Measurements from ENCODE around the gene CEP104.

CEP104 gene

DNA sequence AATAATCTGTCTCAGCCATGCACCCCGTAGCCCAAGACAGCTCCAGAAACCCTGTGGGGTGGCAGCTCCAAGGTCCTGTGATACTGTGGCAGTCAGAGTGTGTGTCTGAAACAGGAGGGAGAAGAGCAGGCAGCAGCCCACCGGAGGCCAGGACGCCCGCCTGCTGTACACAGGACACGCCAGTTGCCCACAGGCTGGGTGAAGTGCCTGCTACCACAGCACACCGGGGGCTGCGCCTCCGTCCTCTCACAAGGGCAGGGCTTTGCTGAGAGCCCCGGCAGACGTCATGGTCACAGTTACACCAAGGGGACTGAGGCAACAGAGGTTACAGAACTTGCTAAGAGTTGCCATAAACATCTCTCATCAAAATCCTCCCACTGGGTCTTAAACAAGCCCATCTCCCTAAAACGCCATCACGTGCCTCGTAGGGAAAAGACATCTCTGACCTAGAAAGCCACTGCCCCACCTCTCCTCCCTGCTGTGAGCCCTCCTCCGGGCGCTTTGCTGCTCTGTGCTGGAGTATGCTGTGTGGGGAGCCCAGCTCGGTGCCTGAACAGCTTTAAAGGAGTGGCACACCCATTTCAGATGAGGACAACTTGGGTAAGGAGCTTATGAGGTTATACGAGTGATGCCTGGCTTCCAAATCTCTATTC is 37.7 kb upstream of the CEP104 start:
- no peak for DNase-seq

DNA sequence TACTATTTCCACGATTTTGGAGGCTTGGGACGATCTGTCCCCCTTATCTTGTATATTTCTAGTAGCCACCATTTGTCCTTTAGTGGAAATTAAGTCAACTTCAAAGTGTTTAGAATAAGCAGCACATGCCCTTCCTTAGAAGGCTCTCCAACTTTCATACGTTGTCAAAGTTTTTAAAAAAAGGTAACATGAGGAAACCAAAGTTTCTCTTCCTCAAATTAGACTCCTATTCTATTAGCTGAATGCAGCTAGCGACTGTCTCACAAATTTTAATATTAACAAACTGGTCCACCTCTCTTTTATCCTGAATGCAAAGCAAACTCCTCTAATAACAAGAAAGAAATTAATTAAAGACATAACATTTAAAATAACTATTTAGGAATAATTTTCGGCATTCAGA is 36.2 kb upstream of the CEP104 start:
- no peak for DNase-seq

DNA sequence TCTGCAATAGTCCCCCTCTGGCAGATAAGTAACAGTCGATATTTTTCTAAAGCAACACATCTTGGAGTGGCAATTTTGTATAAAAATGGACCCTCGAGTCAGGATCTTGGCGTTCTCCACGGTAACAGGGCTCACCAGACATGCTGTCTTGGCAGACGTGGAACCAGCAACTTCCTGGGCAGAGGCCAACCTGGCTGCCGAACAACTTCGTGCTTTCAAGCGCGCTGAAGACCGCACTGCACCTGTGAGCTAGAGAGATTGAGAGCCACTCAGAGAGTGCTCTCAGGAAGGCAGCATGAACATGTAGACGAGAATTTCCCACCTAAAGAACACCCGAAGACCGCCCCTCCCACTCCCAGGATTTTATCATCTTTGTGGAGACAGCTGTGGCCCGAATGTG is 35.7 kb upstream of the CEP104 start:
- peak in 4 of 56 donors; percentile 11 to 21 (median 19) for DNase-seq

DNA sequence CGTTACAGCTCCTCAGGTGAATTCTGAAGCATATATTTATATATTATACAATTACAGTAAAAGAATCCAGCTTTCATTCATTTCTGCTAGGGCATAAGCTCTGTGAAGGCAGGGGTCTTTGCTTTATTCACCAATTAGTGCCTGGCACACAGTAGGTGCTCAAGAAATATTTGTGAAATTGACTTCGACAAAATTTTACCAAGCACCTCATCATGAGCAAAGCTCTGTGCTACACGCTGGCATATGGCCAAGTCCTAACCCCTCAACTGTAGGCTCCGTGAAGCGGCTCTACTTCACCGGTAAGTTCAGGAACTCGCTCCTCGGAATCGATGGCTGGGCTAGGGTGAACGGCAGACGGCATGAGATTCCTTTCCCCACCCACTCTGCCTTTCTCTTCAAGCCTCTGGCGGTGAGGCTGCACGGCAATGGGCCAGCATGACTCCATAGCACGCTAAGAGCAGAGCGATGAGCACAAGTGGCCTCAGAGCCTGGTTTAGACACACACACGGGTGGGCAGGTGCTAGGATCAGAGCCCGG is 34.4 kb upstream of the CEP104 start:
- DNase-seq: no peak

DNA sequence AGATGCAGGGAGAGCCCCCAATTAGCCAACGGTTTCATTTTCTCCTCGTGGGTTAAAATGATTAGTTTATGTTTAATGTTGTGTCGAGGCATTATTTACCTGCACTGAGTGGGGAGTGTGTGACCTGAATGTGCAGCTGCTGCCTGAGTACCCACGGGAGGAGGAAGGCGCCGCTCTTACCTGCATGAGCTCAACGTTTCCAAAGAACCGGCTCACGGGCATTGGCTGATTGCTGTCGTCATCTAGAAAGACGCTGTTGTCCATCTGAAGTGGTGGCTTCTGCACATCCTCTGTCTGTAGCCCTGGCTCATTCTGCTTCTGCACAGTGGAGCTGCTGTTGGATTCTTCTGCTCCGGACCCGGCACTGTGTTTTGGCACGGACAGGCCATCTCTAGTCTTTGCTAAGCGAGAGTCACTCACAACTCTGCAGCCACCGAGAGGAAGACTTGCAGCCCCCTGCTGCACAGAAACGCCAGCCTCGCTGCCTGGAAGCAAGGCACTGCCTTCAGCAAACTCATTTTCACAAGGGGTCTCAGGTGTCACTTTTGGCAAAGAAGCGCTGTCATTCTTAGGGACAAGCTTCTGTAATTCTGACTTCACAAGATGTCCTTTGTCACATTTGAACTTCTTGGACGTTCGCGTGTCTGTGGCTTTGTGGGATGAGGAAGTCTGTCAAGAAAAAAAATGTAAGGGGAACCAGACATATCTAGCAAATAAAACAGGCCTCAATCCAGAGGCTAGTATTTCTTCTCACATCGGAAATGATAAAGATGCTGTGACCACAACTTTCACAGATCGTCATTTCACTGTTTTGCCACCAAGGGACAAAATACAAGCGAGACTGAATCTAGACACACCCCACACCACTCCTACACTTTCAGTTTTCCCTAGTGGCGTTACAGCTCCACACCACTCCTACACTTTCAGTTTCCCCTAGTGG is 33.6 kb upstream of the CEP104 start:
- peak in 1 of 56 donors; percentile 8 for DNase-seq

DNA sequence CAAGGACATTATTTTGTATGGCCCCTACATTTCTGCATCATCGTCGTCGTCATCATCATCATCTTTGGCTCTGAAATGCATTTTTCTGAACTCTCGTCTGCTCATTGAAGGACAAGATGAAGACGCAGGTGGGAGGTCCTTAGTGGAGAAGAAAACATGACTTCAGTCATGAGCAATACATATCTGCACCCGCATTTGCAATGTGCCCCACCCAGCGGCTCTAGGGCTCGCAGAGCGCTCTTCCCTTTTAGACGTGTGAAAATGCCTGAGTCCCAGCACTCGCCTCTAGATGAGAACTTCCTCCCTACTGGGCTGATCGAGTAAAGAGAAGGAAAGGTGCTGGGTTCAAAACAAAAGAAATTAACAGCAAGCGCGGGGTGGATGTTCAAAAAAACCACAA is 32.9 kb upstream of the CEP104 start:
- DNase-seq: no peak

DNA sequence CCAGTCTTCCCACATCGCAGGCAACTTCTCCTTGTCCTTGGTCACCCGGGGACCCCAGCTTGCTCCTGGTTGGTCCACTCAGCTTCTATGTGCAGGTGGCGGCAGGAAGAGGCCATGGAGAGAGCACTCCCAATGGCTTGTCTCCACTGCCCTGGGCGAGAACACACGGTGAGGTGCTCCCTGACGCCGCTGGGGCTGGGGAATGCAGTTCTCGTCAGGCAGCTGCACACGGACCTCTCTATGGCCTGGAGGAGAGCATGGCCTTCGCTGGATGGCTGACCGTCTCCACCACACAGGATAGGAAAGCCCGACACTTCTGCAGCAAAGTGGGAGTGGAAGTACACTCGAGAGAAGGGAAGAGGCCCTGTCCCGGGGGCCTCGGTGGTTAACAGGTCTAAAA is 31.3 kb upstream of the CEP104 start:
- no peak for DNase-seq

DNA sequence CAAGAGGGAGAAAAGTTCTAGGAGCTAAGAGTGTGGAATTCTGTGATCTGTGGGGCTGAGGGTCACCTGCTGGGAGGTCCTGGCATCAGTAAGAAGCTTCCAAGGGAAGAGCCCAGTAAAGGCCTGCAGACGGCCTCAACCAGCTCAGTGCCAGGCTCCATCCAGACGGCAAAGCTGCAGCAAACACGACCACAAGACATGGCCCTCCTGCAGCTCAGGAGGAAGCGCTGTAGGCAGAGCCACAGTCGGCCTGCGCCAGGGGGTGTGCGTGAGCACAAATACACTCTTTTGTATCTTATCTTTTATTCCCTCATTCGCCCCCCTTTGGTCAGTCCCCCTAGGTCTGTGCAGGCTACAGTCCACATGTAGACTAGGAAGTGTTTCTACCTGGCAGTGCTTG is 29.7 kb upstream of the CEP104 start:
- no peak for DNase-seq

DNA sequence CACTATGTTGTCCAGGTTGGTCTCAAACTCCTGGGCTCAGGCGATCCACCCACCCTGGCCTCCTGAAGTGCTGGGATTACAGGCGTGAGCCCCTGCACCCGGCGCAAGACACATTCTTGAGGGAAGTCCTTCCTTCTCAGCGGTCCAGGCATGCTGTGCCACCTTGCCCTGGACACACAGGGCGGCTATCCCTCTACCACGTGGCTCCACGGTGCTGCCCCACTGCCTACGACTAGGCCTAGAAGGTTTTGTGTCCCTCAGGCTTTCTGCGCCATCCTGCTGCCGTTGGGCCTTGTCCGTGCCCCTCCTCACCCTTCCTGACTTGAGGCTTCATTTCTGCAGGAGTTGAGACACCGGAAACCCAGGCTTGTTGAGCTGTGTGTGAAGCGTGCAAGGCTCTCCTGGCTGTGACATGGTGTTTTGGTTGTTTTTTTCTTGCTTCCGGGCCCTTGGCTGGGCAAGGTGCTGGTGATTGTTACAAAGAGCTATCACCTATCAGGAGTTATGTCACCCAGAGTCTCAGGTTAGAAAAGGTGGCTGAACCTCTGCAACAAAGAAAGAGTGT is 29.2 kb upstream of the CEP104 start:
- no peak for DNase-seq

DNA sequence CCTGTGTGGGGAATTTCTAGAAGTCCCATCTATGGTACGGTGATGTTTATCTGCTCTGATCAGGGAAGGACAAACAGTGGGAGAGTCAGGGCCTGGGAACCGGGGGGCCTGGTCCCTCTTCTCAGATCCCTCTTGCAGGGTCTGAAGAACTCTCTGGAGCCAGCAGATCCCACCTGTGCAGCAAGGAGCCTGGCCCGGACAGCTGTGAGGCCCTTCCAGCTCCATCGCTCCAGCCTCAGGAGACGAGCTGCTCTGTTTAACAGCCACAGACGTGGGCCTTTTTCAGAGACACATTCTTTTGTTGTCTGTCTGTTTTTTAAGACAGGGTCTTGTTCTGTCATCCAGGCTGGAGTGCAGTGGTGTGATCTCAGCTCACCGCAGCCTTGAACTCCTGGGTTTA is 28.6 kb upstream of the CEP104 start:
- no peak for DNase-seq

DNA sequence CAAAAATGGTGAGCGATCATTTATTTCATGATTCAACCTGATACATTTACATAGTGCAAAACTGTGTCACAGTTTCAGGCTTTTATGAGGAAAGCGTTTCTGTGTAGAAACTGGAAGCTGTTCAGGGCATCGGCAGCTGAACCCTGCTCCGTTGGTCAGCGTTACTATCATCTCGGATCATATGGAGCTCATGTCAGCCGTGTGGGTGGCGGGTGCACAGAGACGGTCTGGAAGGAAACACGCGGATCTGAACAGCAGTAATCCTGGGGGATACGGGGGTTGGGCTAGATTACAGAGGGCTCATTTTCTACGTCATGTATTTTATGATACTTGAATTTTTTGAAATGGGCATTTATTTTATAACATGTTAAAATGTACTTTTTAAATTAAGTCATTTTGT is 28.0 kb upstream of the CEP104 start:
- DNase-seq: peak in 1 of 56 donors; percentile 7

DNA sequence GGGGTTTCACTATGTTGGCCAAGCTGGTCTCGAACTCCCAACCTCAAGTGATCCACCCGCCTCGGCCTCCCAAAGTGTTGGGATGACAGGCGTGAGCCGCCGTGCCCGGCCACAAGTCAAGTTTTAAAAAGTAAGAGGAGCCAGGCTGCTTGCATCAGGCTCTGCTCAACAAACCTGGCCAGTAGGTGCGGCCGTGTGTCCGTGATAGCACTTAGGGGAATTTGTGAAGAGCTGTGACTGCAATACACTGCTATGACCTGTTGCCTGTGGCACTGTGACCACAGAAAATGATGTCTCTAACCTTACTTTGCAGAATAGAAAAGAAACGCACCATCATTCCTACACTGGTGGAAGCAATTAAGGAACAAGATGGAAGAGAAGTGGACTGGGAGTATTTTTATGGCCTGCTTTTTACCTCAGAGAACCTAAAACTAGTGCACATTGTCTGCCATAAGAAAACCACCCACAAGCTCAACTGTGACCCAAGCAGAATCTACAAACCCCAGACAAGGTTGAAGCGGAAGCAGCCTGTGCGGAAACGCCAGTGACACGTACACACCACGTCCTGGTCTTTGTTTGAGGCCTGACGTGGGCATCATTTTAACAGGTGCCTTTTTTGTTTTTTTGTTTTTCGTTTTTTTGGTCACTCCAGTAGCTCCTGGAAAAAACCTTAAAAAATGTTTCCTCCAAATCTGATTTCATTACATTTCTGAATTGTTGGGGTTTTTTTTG is 26.3 kb upstream of the CEP104 start:
- no peak for DNase-seq

DNA sequence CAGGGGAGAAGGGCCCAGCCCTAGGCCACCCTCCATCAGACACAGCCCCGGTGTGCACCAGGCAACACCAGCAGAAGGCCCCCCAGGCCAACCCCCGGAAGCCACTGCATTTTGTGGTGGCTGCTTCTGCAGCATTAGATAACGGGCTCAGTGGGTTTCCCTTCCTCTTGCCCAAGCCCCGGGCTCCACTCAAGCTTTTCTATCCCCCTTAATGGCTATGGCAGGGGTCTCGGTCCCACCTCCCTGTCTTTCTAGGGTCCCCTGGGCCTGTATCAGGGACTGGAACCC is 24.1 kb upstream of the CEP104 start:
- DNase-seq: no peak

DNA sequence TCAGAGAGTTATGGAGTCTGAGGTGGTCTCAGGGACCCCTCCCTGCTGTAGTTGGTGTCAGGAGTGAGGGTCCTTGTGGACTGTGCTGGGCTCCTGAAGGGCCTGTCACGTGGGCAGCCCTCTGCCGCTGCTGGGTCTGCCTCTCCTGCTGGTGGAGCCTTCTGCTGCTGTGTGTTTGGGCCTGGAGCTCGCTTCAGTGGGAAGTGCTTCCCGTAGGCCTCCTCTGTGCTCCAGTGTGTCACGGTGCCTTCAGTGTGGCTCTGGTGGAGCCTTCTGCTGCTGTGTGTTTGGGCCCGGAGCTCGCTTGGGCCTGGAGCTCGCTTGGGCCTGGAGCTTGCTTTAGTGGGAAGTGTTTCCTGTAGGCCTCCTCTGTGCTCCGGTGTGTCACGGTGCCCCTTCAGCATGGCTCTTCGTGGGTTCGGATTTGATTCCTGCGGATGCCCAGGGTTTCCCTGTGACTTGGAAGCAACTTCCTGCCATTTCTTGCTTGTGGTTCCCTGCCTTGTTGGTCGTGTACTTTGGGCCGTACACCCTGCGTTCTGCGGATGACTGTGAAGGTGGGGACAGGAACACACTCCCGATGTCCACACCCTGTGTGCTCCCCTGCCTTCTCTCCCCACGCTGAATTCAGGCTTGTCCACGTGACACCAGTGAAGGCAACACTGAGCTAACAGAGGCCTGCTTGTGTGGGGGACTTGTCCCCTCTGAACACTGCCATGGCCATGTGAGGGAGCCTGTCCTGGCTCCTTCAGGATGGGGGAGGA is 23.6 kb upstream of the CEP104 start:
- DNase-seq: no peak

DNA sequence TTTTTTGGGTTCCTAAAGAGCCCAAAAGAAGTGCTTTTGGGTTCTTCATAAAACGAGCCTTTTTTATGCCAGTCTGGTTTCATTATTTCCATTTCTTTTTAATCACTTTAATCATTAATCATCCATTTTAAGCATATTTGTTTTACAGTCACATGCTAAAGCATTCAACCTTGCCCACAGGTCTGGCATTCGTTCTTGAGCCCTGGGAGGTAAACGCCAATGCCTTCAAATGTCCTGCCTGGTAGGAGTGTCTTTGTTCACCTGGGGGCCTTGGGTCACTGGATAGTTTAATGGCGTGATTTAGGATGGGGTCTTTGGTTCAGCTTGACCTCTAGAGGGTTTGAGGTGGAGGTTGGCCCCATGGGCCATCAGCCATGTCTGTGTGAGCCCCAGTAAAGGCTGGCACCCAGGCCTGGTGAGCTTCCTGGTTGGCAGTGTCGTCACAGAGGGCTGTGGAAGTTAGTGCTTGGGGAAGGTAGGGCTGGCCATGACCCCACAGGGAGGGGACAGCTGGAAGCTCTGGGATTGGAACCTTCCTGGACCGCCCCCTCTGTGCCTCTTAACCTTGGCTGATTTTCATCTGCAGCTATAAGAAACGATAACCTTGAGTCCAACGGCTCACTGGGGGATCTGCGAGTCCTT is 22.9 kb upstream of the CEP104 start:
- no peak for DNase-seq

DNA sequence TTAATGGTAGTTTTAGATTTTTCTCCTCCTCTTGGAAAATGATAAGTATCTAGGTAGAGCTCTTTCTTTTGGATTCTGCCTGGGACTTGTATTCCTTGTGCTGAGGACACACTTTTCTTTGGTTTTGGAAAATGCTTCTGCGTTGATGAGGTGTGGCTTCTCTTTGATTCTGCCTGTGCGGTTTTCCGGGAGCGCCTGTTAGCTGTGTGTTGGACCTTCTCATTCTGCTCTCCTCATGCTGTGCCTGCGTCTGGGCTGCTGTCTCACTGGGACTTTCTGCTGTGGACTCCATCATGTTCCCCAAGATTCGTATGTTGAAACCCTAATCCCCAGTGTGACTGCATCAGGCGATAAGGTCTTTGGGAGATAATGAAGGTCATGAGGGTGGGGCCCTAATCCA is 22.1 kb upstream of the CEP104 start:
- no peak for DNase-seq

DNA sequence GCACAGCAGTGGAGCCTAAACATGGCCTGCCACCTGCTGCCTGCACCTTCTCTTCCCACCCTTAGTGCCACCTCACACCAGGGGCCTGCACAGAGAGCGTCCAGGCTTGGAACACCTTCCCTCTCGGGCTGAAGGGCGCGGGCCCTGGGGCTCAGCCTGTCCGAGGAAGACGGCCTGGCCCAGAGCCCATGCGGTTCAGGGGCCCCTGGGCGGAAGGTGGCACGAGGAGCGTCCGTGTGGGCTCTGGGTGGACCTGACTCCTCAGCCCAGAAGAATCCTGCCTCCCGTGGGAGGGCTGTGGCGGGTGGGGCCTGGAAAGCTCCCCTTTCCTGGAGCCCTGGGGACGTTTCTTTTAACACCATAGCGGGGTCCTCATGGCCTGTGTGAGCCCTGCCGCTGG is 19.7 kb upstream of the CEP104 start:
- no peak for DNase-seq

DNA sequence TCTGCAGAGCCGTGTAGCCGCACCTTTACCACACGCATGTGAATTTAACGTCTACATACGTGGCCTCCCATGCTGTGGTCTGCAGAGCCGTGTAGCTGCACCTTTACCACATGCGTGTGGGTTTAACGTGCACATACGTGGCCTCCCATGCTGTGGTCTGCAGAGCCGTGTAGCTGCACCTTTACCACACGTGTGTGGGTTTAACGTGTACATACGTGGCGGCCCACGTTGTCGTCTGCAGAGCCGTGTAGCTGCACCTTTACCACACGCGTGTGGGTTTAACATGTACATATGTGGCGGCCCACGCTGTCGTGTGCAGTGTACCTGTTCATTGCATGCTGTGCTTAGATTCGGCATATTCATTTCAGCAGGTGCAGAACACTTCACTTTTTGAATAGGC is 17.7 kb upstream of the CEP104 start:
- DNase-seq: no peak

DNA sequence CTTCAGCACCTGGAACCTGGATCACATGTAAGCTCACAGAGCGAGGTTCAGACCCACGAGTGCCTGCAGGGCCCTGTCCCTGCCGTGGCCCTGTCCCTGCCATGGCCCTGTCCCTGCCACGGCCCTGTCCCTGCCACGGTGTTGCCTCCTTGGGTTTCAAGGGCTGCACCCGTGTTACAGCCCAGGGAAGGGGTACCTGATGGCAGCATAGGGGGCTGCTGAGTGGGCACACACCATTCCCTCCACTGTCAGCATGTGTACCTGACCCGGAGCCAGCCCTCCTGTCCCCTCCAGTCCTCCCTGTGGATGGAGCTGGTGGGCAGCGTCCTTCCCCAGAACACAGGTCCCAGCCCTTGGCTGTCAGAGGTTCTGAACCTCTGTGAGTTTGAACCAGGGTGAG is 15.5 kb upstream of the CEP104 start:
- no peak for DNase-seq

DNA sequence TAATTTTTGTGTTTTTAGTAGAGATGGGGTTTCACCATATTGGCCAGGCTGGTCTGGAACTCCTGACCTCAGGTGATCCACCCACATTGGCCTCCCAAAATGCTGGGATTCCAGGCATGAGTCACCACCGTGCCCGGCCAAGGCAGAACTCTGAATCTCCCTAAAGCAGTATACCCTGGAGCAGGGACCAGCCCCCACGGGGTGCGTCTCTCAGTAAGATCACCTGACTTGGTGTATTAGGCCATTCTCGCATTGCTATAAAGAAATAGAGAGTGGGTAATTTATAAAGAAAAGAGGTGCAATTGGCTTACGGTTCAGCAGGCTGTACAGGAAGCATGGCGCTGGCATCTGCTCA is 14.4 kb upstream of the CEP104 start:
- no peak for DNase-seq

Measured in nucleus accumbens (tissue), 56 donors.